KOPT-K1 (cell line): ENCODE data around the gene PRND.

Experiments
- H3K27ac ChIP-seq: fragments of 200-600 bp; sonication (generic); 2 replicates; pipeline ENCODE4 v1.5.1; 2016; ENCODE audit warnings: antibody characterized with exemption, mild to moderate bottlenecking, low read depth, low read length; ENCODE audit not compliant: poor library complexity, severe bottlenecking
- H3K36me3 ChIP-seq: fragments of 200-600 bp; sonication (generic); 2 replicates; pipeline ENCODE4 v1.5.1; 2017; ENCODE audit warnings: antibody characterized with exemption, mild to moderate bottlenecking, low read length, moderate library complexity; ENCODE audit not compliant: insufficient read depth
- H3K9me3 ChIP-seq: fragments of 200-600 bp; sonication (generic); 2 replicates; pipeline ENCODE4 v1.5.1; 2017; ENCODE audit warnings: antibody characterized with exemption, low read length, mild to moderate bottlenecking; ENCODE audit not compliant: insufficient read depth, poor library complexity, severe bottlenecking

Gene PRND

GRCh38 chr20:4774207-4774606 is 52.5 kb downstream of the PRND start:
- H3K27ac ChIP-seq: no peak overlapping the region
- H3K9me3 ChIP-seq: peaks cover 34% of the 10 kb centered on the region
- H3K36me3 ChIP-seq: no peaks in the 10 kb centered on the region

- Histone ChIP-seq H3K27ac (no peak overlapping the region), H3K36me3 (no peaks in the 10 kb centered on the region), H3K9me3 (peaks cover 33% of the 10 kb centered on the region)
Measured at GRCh38 chr20:4775322-4776078, 53.8 kb downstream of the PRND start.

DNA sequence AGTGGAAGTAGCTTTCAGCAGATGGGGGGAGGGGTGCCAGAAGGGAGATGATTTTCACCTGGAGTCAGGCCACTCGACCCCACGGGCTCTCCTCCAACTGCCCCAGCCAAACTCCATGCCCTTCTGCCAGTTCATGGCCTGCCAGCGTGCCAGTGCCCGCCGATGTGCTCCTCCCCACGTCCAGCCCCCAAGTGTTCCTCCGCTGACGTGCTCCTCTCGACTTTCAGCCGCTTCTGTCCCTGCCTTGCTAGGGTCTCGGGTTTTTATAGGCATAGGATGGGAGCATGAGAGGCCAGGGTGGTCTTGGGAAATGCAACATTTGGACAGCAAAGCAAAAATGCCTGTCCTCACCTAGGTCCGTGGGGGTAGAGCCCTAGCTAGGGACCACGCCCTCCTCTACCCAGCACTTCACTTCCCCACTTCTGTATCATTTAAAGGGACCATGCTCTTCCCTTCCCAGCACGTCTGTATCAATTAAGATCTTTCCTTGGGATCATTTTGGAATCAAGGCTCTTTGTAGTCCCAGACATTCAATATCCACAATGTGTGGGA is 54.4 kb downstream of the PRND start:
- peaks cover 26% of the 10 kb centered on the region for H3K9me3 ChIP-seq
- H3K36me3 ChIP-seq: 0 out of 2 replicates have a peak, but pooled peaks cover under 1% of the 10 kb centered on the region
- no peak overlapping the region for H3K27ac ChIP-seq
